ENCODE measurements around the gene NCL.
A peak's percentile ranks its signal among the peaks of the same experiment; 100 is the strongest.
"Not testable (repeated sequence)": the region's sequence is repeated elsewhere in the genome, so short reads cannot be mapped to it uniquely, and the experiment has no call there.

NCL gene

GRCh38 chr2:231467613-231468530, 3.6 kb upstream of the NCL start:
- DNase-seq (ENCODE audit: low read depth, low spot score): no peak

- DNase-seq (ENCODE audit: low read depth, low spot score): no peak
Measured at GRCh38 chr2:231467016-231467545, 2.8 kb upstream of the NCL start.

- peak; percentile 95 for DNase-seq (ENCODE audit: low read depth, low spot score)
Measured at GRCh38 chr2:231464576-231465540, 574 bp upstream of the NCL start.

GRCh38 chr2:231462729-231463465, 1.4 kb downstream of the NCL start:
- no peak for DNase-seq (ENCODE audit: low read depth, low spot score)

GRCh38 chr2:231461516-231461971, 2.7 kb downstream of the NCL start:
- DNase-seq (ENCODE audit: low read depth, low spot score): no peak

GRCh38 chr2:231460841-231461240, 3.4 kb downstream of the NCL start:
- not testable (repeated sequence) for DNase-seq (ENCODE audit: low read depth, low spot score)

- DNase-seq (ENCODE audit: low read depth, low spot score): no peak
Measured at GRCh38 chr2:231460073-231460835, 4.0 kb downstream of the NCL start.

GRCh38 chr2:231458368-231458767, 5.9 kb downstream of the NCL start:
- DNase-seq (ENCODE audit: low read depth, low spot score): no peak

GRCh38 chr2:231457101-231457500, 7.2 kb downstream of the NCL start:
- DNase-seq (ENCODE audit: low read depth, low spot score): no peak

- no peak for DNase-seq (ENCODE audit: low read depth, low spot score)
Measured at GRCh38 chr2:231456295-231457004, 7.8 kb downstream of the NCL start.

GRCh38 chr2:231455890-231456289, 8.4 kb downstream of the NCL start:
- DNase-seq (ENCODE audit: low read depth, low spot score): no peak

- DNase-seq (ENCODE audit: low read depth, low spot score): no peak
Measured at GRCh38 chr2:231455222-231455621, 9.1 kb downstream of the NCL start.

- DNase-seq (ENCODE audit: low read depth, low spot score): no peak
Measured at GRCh38 chr2:231454361-231454791, 9.9 kb downstream of the NCL start.

- DNase-seq (ENCODE audit: low read depth, low spot score): no peak
Measured at GRCh38 chr2:231452799-231453508, 11.3 kb downstream of the NCL start.

GRCh38 chr2:231450548-231450989, 13.7 kb downstream of the NCL start:
- no peak for DNase-seq (ENCODE audit: low read depth, low spot score)

- no peak for DNase-seq (ENCODE audit: low read depth, low spot score)
Measured at GRCh38 chr2:231449503-231450054, 14.7 kb downstream of the NCL start.

GRCh38 chr2:231436957-231437356, 27.3 kb downstream of the NCL start:
- DNase-seq (ENCODE audit: low read depth, low spot score): no peak

- DNase-seq (ENCODE audit: low read depth, low spot score): no peak
Measured at GRCh38 chr2:231433990-231434389, 30.3 kb downstream of the NCL start.

GRCh38 chr2:231431606-231432005, 32.7 kb downstream of the NCL start:
- no peak for DNase-seq (ENCODE audit: low read depth, low spot score)

Measured in activated CD4-positive, CD25-positive, alpha-beta regulatory T cell treated with anti-CD3 and anti-CD28 coated beads, Interleukin-2, amount 50 U/mL, for 16 hours (primary cell).